Peyer's patch (tissue), 4 donors: ENCODE results near the gene SENP2. TPM values are rescaled to one million over a fixed set of nuclear protein-coding genes. Genes with fewer than 3 reads are reported as not detected.

ENCODE experiments used
- DNase-seq, 3 donors: peaks; one replicate each; pipeline ENCODE4 v3.0.0-alpha.2; 2017 to 2019
- H3K27ac ChIP-seq, 4 donors: fragments of 200-600 bp; sonication (generic); one replicate each; pipeline ENCODE4 v1.5.1; 2016 to 2019
- H3K27me3 ChIP-seq, 2 donors: fragments of 200-600 bp; sonication (generic); one replicate each; pipeline ENCODE4 v1.5.1; 2019
- H3K36me3 ChIP-seq, 3 donors: fragments of 200-600 bp; sonication (generic); one replicate each; pipeline ENCODE4 v1.5.1; 2016 to 2019
- H3K4me1 ChIP-seq, 4 donors: fragments of 200-600 bp; sonication (generic); one replicate each; pipeline ENCODE4 v1.5.1; 2016 to 2019
- H3K4me3 ChIP-seq, 4 donors: fragments of 200-600 bp; sonication (generic); 1 replicate in 3 of 4; 2 replicates in 1 of 4; pipeline ENCODE4 v1.5.1; 2016 to 2019; ENCODE audit warnings: mild to moderate bottlenecking in 1 of 4
- H3K9me3 ChIP-seq, 4 donors: fragments of 200-600 bp; sonication (generic); one replicate each; pipeline ENCODE4 v1.5.1; 2016 to 2019; ENCODE audit warnings: mild to moderate bottlenecking in 1 of 4
- POLR2A ChIP-seq, 2 donors: fragments of 450-650 bp; IDR thresholded peaks; one replicate each; pipeline ENCODE4 v1.5.1; 2017; ENCODE audit warnings: antibody characterized with exemption in 2 of 2, mild to moderate bottlenecking in 2 of 2, moderate library complexity in 2 of 2
- total RNA-seq, 4 donors: library from RNA; depleted of rRNA; stranded (reverse); fragments of >200 nt; gene quantifications; one replicate each; pipeline ENCODE4 v1.1.0, GENCODE V29; 2016
- TF ChIP-seq, protein P1 (sequence below), 6 experiments: fragments of 450-650 bp in 4 of 6; fragments of 200-600 bp in 2 of 6; sonication (generic) in 1 of 6; IDR thresholded peaks; one replicate each; pipeline ENCODE4 v1.5.1; 2017 to 2019; ENCODE audit warnings: antibody characterized with exemption in 6 of 6, mild to moderate bottlenecking in 3 of 6, moderate library complexity in 1 of 6

The SENP2 gene
- total RNA-seq, 4 donors from 2014 or later: 21.8 to 48.7 (median 28.7) TPM

GRCh38 chr3:185613016-185613415 is 26.9 kb downstream of the SENP2 start:
- TF ChIP-seq, protein P1, sequence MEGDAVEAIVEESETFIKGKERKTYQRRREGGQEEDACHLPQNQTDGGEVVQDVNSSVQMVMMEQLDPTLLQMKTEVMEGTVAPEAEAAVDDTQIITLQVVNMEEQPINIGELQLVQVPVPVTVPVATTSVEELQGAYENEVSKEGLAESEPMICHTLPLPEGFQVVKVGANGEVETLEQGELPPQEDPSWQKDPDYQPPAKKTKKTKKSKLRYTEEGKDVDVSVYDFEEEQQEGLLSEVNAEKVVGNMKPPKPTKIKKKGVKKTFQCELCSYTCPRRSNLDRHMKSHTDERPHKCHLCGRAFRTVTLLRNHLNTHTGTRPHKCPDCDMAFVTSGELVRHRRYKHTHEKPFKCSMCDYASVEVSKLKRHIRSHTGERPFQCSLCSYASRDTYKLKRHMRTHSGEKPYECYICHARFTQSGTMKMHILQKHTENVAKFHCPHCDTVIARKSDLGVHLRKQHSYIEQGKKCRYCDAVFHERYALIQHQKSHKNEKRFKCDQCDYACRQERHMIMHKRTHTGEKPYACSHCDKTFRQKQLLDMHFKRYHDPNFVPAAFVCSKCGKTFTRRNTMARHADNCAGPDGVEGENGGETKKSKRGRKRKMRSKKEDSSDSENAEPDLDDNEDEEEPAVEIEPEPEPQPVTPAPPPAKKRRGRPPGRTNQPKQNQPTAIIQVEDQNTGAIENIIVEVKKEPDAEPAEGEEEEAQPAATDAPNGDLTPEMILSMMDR (IDR thresholded peaks at IDR 0.05): no peak
- TF ChIP-seq POLR2A (IDR thresholded peaks at IDR 0.05): no peak
- no peaks in the 10 kb centered on the region for H3K9me3 ChIP-seq
- no peaks in the 10 kb centered on the region for H3K27me3 ChIP-seq
- no peak overlapping the region for H3K4me3 ChIP-seq
- peaks cover 0 to 99% (median 0%) of the 10 kb centered on the region in 3 donors for H3K36me3 ChIP-seq
- no peak overlapping the region for H3K27ac ChIP-seq
- H3K4me1 ChIP-seq: no peaks in the 10 kb centered on the region
- no peak for DNase-seq

GRCh38 chr3:185623939-185624665 is 38.0 kb downstream of the SENP2 start:
- DNase-seq: no peak
- no peaks in the 10 kb centered on the region for H3K4me1 ChIP-seq
- TF ChIP-seq, protein P1 (IDR thresholded peaks at IDR 0.05): no peak
- TF ChIP-seq POLR2A (IDR thresholded peaks at IDR 0.05): no peak
- H3K9me3 ChIP-seq: no peaks in the 10 kb centered on the region
- H3K4me3 ChIP-seq: no peak overlapping the region
- no peak overlapping the region for H3K27ac ChIP-seq
- H3K36me3 ChIP-seq: peaks cover 0 to 91% (median 0%) of the 10 kb centered on the region in 3 donors
- no peaks in the 10 kb centered on the region for H3K27me3 ChIP-seq

DNA sequence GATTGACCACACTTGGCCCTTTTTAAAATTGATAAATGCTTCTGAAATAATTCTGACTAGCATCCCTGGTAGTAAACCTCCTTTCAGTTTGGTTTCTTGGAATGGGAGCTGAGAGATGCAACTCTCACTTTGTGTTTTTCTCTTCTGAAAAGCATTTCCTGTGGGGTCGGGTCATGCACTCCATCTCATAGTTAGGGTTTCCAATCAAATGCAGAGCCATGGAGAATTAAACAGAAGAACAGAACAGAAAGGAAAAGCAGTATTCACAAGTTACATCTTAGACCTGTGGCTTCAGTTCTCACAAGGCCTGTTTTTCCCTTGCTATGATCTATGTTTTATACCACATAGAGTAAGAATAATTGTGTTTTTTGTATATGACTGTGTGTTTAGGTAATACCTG is 39.7 kb downstream of the SENP2 start:
- TF ChIP-seq POLR2A (IDR thresholded peaks at IDR 0.05): no peak
- TF ChIP-seq, protein P1 (IDR thresholded peaks at IDR 0.05): no peak
- no peak overlapping the region for H3K27ac ChIP-seq

GRCh38 chr3:185629554-185630181 is 43.6 kb downstream of the SENP2 start:
- Histone ChIP-seq H3K4me1 (peaks cover 0 to 15% (median 0%) of the 10 kb centered on the region in 4 donors), H3K36me3 (peaks cover 0 to 49% (median 0%) of the 10 kb centered on the region in 3 donors), H3K4me3 (no peak overlapping the region), H3K27me3 (no peaks in the 10 kb centered on the region), H3K9me3 (no peaks in the 10 kb centered on the region), H3K27ac (peak overlapping the region in 2 of 4 donors; percentile 41 to 47)
- TF ChIP-seq POLR2A (IDR thresholded peaks at IDR 0.05): no peak
- TF ChIP-seq, protein P1 (IDR thresholded peaks at IDR 0.05): no peak
- DNase-seq: no peak

More for the DNA sequence above, 39.7 kb downstream of the SENP2 start:
- Histone ChIP-seq H3K9me3 (no peaks in the 10 kb centered on the region), H3K4me3 (no peak overlapping the region), H3K27me3 (no peaks in the 10 kb centered on the region), H3K36me3 (peaks cover 0 to 80% (median 0%) of the 10 kb centered on the region in 3 donors), H3K4me1 (peaks cover 0 to 15% (median 0%) of the 10 kb centered on the region in 4 donors)
- DNase-seq: no peak

GRCh38 chr3:185630182-185630622 is 44.1 kb downstream of the SENP2 start:
- H3K4me3 ChIP-seq: no peak overlapping the region
- H3K9me3 ChIP-seq: no peaks in the 10 kb centered on the region
- DNase-seq: peak in 1 of 3 donors; percentile 56
- no peaks in the 10 kb centered on the region for H3K27me3 ChIP-seq
- H3K27ac ChIP-seq: peak overlapping the region in 3 of 4 donors; percentile 1 to 47 (median 41)
- H3K4me1 ChIP-seq: peaks cover 0 to 15% (median 0%) of the 10 kb centered on the region in 4 donors
- peaks cover 0 to 44% (median 0%) of the 10 kb centered on the region in 3 donors for H3K36me3 ChIP-seq
- TF ChIP-seq, protein P1 (IDR thresholded peaks at IDR 0.05): no peak
- TF ChIP-seq POLR2A (IDR thresholded peaks at IDR 0.05): no peak
